OCI-LY3 (cell line): ENCODE data around the gene NALF2.

Source experiments
- H2AFZ ChIP-seq: fragments of 200-600, 300-600 bp; shearing (Covaris generic); 2 replicates; pipeline ENCODE4 v1.6.0; 2014; ENCODE audit warnings: antibody characterized with exemption, low read depth, low read length
- H3K27ac ChIP-seq: fragments of 200-600, 300-600 bp; sonication (generic); 2 replicates; pipeline ENCODE4 v1.5.1; 2014; ENCODE audit warnings: mild to moderate bottlenecking, low read length, moderate library complexity, mixed read lengths
- H3K27me3 ChIP-seq: fragments of 200-600, 300-600 bp; sonication (generic); 2 replicates; pipeline ENCODE4 v1.6.1; 2014; ENCODE audit warnings: low read depth, low read length, mixed read lengths
- H3K36me3 ChIP-seq: fragments of 200-600, 300-600 bp; sonication (generic); replicated peaks from 2 replicates; pipeline ENCODE3; 2014; ENCODE audit warnings: low read depth, low read length, mixed read lengths
- H3K4me1 ChIP-seq: fragments of 300-600, 200-600 bp; sonication (generic); 2 replicates; pipeline ENCODE4 v1.6.1; 2014; ENCODE audit warnings: low read length, mixed read lengths
- H3K4me2 ChIP-seq: fragments of 200-600, 300-600 bp; sonication (generic); 2 replicates; pipeline ENCODE4 v1.6.1; 2014; ENCODE audit warnings: low read length, mixed read lengths
- H3K4me3 ChIP-seq: fragments of 300-600, 200-600 bp; sonication (generic); 2 replicates; pipeline ENCODE4 v1.5.1; 2014; ENCODE audit warnings: antibody characterized with exemption, mild to moderate bottlenecking, low read length, moderate library complexity
- H3K79me2 ChIP-seq: fragments of 300-600, 200-600 bp; shearing (Covaris generic); 2 replicates; pipeline ENCODE4 v1.6.1; 2014; ENCODE audit warnings: mild to moderate bottlenecking, low read length, mixed read lengths
- H3K9ac ChIP-seq: fragments of 300-600, 200-600 bp; shearing (Covaris generic); 2 replicates; pipeline ENCODE4 v1.6.0; 2014; ENCODE audit warnings: mild to moderate bottlenecking, low read length, moderate library complexity
- H3K9me3 ChIP-seq: fragments of 200-600, 300-600 bp; shearing (Covaris generic); 2 replicates; pipeline ENCODE4 v1.6.1; 2014; ENCODE audit warnings: low read length, mixed read lengths; ENCODE audit not compliant: insufficient read depth
- H4K20me1 ChIP-seq: fragments of 200-600, 300-600 bp; sonication (generic); 2 replicates; pipeline ENCODE4 v1.6.1; 2016; ENCODE audit warnings: low read length, mixed read lengths; ENCODE audit not compliant: insufficient read depth
- EZH2phosphoT487 ChIP-seq: fragments of 200-600 bp; shearing (Covaris generic); IDR thresholded peaks from 2 replicates; pipeline ENCODE4 v1.6.1; 2018; ENCODE audit warnings: antibody characterized with exemption, mixed run types, low read depth
- TF ChIP-seq, protein P1 (sequence below): fragments of 200-600, 300-600 bp; sonication (generic); IDR thresholded peaks from 2 replicates; pipeline ENCODE4 v1.5.1; 2014; ENCODE audit warnings: antibody characterized with exemption, low read length, low read depth

The NALF2 gene

GRCh38 chrX:69539437-69539836 is 35.3 kb downstream of the NALF2 start:
- no peaks in the 10 kb centered on the region for H3K4me1 ChIP-seq
- H3K4me3 ChIP-seq, result no peak overlapping the region
- H3K4me2 ChIP-seq, result no peak overlapping the region
- H2AFZ ChIP-seq, result no peak overlapping the region
- H4K20me1 ChIP-seq, result no peaks in the 10 kb centered on the region
- no peaks in the 10 kb centered on the region for H3K36me3 ChIP-seq
- no peaks in the 10 kb centered on the region for H3K9me3 ChIP-seq
- no peaks in the 10 kb centered on the region for H3K27me3 ChIP-seq
- no peak for TF ChIP-seq EZH2phosphoT487
- TF ChIP-seq, protein P1, sequence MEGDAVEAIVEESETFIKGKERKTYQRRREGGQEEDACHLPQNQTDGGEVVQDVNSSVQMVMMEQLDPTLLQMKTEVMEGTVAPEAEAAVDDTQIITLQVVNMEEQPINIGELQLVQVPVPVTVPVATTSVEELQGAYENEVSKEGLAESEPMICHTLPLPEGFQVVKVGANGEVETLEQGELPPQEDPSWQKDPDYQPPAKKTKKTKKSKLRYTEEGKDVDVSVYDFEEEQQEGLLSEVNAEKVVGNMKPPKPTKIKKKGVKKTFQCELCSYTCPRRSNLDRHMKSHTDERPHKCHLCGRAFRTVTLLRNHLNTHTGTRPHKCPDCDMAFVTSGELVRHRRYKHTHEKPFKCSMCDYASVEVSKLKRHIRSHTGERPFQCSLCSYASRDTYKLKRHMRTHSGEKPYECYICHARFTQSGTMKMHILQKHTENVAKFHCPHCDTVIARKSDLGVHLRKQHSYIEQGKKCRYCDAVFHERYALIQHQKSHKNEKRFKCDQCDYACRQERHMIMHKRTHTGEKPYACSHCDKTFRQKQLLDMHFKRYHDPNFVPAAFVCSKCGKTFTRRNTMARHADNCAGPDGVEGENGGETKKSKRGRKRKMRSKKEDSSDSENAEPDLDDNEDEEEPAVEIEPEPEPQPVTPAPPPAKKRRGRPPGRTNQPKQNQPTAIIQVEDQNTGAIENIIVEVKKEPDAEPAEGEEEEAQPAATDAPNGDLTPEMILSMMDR, result no peak
- H3K9ac ChIP-seq, result no peak overlapping the region
- no peaks in the 10 kb centered on the region for H3K79me2 ChIP-seq
- no peak overlapping the region for H3K27ac ChIP-seq

DNA sequence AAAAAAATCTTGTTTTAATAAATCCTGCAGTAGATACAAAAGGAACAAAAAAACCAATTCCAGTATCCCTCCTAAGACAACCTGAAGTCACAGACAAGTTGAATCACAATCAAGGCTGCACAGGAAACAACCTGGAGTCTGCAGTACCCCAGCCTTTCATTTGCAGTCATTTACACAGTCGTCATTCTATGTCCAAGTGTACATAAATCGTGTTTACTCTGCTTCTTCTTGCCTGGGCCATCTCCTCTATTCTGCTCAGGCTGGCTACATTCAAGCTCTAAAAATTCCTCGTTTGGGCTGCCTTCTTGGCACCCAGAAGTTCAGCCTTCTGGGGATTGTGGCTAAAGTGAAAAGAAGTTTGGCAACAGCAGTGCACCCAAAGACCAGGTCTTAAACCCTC is 37.8 kb downstream of the NALF2 start:
- no peak overlapping the region for H3K4me2 ChIP-seq
- no peak overlapping the region for H3K4me3 ChIP-seq
- H2AFZ ChIP-seq, result no peak overlapping the region
- H4K20me1 ChIP-seq, result no peaks in the 10 kb centered on the region
- no peaks in the 10 kb centered on the region for H3K27me3 ChIP-seq
- no peaks in the 10 kb centered on the region for H3K4me1 ChIP-seq
- no peak overlapping the region for H3K9ac ChIP-seq
- no peaks in the 10 kb centered on the region for H3K79me2 ChIP-seq
- H3K27ac ChIP-seq, result no peak overlapping the region
- TF ChIP-seq EZH2phosphoT487, result no peak
- TF ChIP-seq, protein P1, result no peak
- H3K36me3 ChIP-seq, result no peaks in the 10 kb centered on the region
- no peaks in the 10 kb centered on the region for H3K9me3 ChIP-seq

- Histone ChIP-seq H3K27ac (no peak overlapping the region), H3K4me3 (no peak overlapping the region), H3K36me3 (no peaks in the 10 kb centered on the region), H3K4me2 (no peak overlapping the region), H3K4me1 (no peaks in the 10 kb centered on the region), H3K79me2 (no peaks in the 10 kb centered on the region), H3K27me3 (no peaks in the 10 kb centered on the region), H3K9ac (no peak overlapping the region), H2AFZ (no peak overlapping the region), H3K9me3 (no peaks in the 10 kb centered on the region), H4K20me1 (no peaks in the 10 kb centered on the region)
- TF ChIP-seq EZH2phosphoT487, result no peak
- TF ChIP-seq, protein P1, result no peak
These were observed 39.4 kb downstream of the NALF2 start for GRCh38 chrX:69543572-69543971.

- TF ChIP-seq, protein P1, result no peak
- no peak for TF ChIP-seq EZH2phosphoT487
- H3K4me2 ChIP-seq, result no peak overlapping the region
- H3K79me2 ChIP-seq, result no peaks in the 10 kb centered on the region
- no peak overlapping the region for H3K27ac ChIP-seq
- H2AFZ ChIP-seq, result no peak overlapping the region
- no peaks in the 10 kb centered on the region for H3K9me3 ChIP-seq
- no peaks in the 10 kb centered on the region for H3K27me3 ChIP-seq
- no peaks in the 10 kb centered on the region for H4K20me1 ChIP-seq
- no peak overlapping the region for H3K4me3 ChIP-seq
- H3K9ac ChIP-seq, result no peak overlapping the region
- no peaks in the 10 kb centered on the region for H3K4me1 ChIP-seq
- no peaks in the 10 kb centered on the region for H3K36me3 ChIP-seq
These were observed 42.3 kb downstream of the NALF2 start for GRCh38 chrX:69546417-69546816.
